Body of pancreas (tissue), 4 donors: ENCODE results near the gene TEX13A.

Experiments
- CTCF ChIP-seq, 7 experiments: fragments of 450-650 bp in 4 of 7; fragments of 200-600 bp in 3 of 7; sonication (generic) in 3 of 7; IDR thresholded peaks; one replicate each; pipeline ENCODE4 v1.5.1; 2016 to 2019; ENCODE audit warnings: antibody characterized with exemption in 7 of 7
- POLR2A ChIP-seq, 3 donors: fragments of 450-650 bp; IDR thresholded peaks; one replicate each; pipeline ENCODE4 v1.6.1; 2016; ENCODE audit warnings: antibody characterized with exemption in 3 of 3, mild to moderate bottlenecking in 2 of 3

DNA sequence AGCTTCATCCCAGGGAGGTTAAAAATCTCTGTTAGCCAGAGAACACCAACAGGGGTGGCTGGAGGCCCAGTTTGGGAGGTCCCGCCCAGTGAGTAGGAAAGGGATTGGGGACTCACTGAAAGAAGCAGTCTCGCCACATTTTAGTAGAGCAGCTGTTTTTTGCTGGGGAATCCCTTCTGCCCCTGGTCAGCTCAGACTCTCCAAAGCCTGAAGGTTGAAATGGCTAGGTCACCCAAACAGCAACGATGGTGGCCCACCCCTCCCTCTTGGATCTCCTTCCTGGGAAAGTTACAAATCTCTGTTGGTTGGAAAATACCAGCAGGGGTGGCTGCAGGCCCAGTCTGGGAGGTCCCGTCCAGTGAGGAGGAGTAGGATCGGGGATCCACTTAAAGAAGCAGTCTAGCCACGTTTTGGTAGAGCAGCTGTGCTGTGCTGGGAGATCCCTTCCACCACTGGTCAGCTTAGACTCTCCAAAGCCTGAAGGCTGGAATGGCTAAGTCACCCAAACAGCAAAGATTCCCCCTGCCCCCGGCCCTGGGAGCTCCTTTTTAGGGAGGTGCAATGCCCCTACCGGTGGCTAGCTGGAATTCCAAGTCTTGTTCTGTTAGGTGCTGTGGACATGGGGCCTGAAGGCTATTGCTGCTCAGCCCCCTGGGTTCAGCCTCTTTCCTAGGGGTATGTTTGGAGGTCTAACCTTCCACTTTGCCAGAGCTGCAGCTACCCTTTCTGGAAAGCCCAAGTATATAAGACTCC is 40.0 kb upstream of the TEX13A start:
- TF ChIP-seq CTCF (IDR thresholded peaks at IDR 0.05) (no peak), POLR2A (IDR thresholded peaks at IDR 0.05) (no peak)
